Osteoblast (primary cell): ENCODE measurements around the gene AFG3L2. TPM values are rescaled to one million over a fixed set of nuclear protein-coding genes. Genes with fewer than 3 reads are reported as not detected.

Source experiments
- DNase-seq: peaks from one replicate; pipeline ENCODE4 v3.0.0; 2011; ENCODE audit warnings: low spot score, mixed read lengths; ENCODE audit not compliant: insufficient read length; ENCODE audit errors: missing footprints
- H2AFZ ChIP-seq: 2 replicates; pipeline ENCODE4 v1.6.0; 2011; ENCODE audit warnings: mild to moderate bottlenecking, low read length
- H3K27ac ChIP-seq: 2 replicates; pipeline ENCODE4 v1.5.1; 2011; ENCODE audit warnings: mild to moderate bottlenecking, low read depth, low read length, moderate library complexity
- H3K27me3 ChIP-seq: 2 replicates; pipeline ENCODE4 v1.6.0; 2012; ENCODE audit warnings: mild to moderate bottlenecking, control low read depth, inconsistent platforms, low read length, moderate library complexity; ENCODE audit not compliant: insufficient read depth
- H3K36me3 ChIP-seq: 2 replicates; pipeline ENCODE4 v1.5.1; 2011; ENCODE audit warnings: mild to moderate bottlenecking, low read length, control low read depth, moderate library complexity; ENCODE audit not compliant: insufficient read depth
- H3K4me1 ChIP-seq: 2 replicates; pipeline ENCODE4 v1.5.1; 2011; ENCODE audit warnings: mild to moderate bottlenecking, low read length, control low read depth, moderate library complexity; ENCODE audit not compliant: insufficient read depth
- H3K4me2 ChIP-seq: 2 replicates; pipeline ENCODE4 v1.6.0; 2011; ENCODE audit warnings: mild to moderate bottlenecking, low read length; ENCODE audit not compliant: insufficient read depth
- H3K4me3 ChIP-seq: fragments of 200-600 bp; sonication (generic); 3 replicates; pipeline ENCODE4 v1.5.1; 2012; ENCODE audit warnings: mild to moderate bottlenecking, low read length, inconsistent platforms; ENCODE audit not compliant: insufficient read depth
- H3K79me2 ChIP-seq: 2 replicates; pipeline ENCODE4 v1.6.0; 2012; ENCODE audit warnings: mild to moderate bottlenecking, low read length, control low read depth, inconsistent platforms; ENCODE audit not compliant: insufficient read depth
- H3K9me3 ChIP-seq: 2 replicates; pipeline ENCODE4 v1.5.1; 2011; ENCODE audit warnings: low read depth, low read length, control low read depth
- H4K20me1 ChIP-seq: 2 replicates; pipeline ENCODE4 v1.6.0; 2012; ENCODE audit warnings: mild to moderate bottlenecking, low read length, control low read depth; ENCODE audit not compliant: insufficient read depth
- CTCF ChIP-seq: IDR thresholded peaks from 2 replicates; pipeline ENCODE4 v1.5.1; 2011; ENCODE audit warnings: mild to moderate bottlenecking, low read depth, low read length, moderate library complexity; ENCODE audit errors: extremely low read depth
- total RNA-seq: library from RNA; depleted of rRNA; stranded (reverse); fragments of >200 nt; gene quantifications from 2 replicates; pipeline ENCODE4 v1.2.3, GENCODE V29; 2012

Gene AFG3L2
- total RNA-seq, 1 donor: 65.5 TPM

- no peak overlapping the region for H2AFZ ChIP-seq
- H3K27ac ChIP-seq: peak overlapping the region; percentile 51
- peaks cover 43% of the 10 kb centered on the region for H3K79me2 ChIP-seq
- no peak for DNase-seq
- no peaks in the 10 kb centered on the region for H3K9me3 ChIP-seq
- no peak overlapping the region for H3K4me3 ChIP-seq
- no peak overlapping the region for H3K4me2 ChIP-seq
- peaks cover 77% of the 10 kb centered on the region for H3K36me3 ChIP-seq
- H3K27me3 ChIP-seq: no peaks in the 10 kb centered on the region
- H4K20me1 ChIP-seq: peaks cover 51% of the 10 kb centered on the region
- no peak for TF ChIP-seq CTCF
- peaks cover 3% of the 10 kb centered on the region for H3K4me1 ChIP-seq
Measured at GRCh38 chr18:12326711-12327460, 50.1 kb downstream of the AFG3L2 start.

- Histone ChIP-seq H3K4me1 (peaks cover 6% of the 10 kb centered on the region), H3K36me3 (peaks cover 84% of the 10 kb centered on the region), H3K27ac (no peak overlapping the region), H3K27me3 (no peaks in the 10 kb centered on the region), H4K20me1 (peaks cover 57% of the 10 kb centered on the region), H3K9me3 (no peaks in the 10 kb centered on the region), H2AFZ (no peak overlapping the region), H3K79me2 (peaks cover 49% of the 10 kb centered on the region), H3K4me3 (no peak overlapping the region), H3K4me2 (no peak overlapping the region)
- DNase-seq: no peak
- TF ChIP-seq CTCF: no peak
Measured at GRCh38 chr18:12325726-12326245, 51.2 kb downstream of the AFG3L2 start.

GRCh38 chr18:12324991-12325725, 51.9 kb downstream of the AFG3L2 start:
- H3K27me3 ChIP-seq: no peaks in the 10 kb centered on the region
- no peak overlapping the region for H3K27ac ChIP-seq
- H3K36me3 ChIP-seq: peaks cover 87% of the 10 kb centered on the region
- DNase-seq: no peak
- H3K79me2 ChIP-seq: peaks cover 55% of the 10 kb centered on the region
- H3K4me1 ChIP-seq: peaks cover 6% of the 10 kb centered on the region
- no peak overlapping the region for H3K4me2 ChIP-seq
- no peak overlapping the region for H3K4me3 ChIP-seq
- H3K9me3 ChIP-seq: no peaks in the 10 kb centered on the region
- H4K20me1 ChIP-seq: peaks cover 63% of the 10 kb centered on the region
- TF ChIP-seq CTCF: no peak
- no peak overlapping the region for H2AFZ ChIP-seq

- DNase-seq: no peak
- Histone ChIP-seq H4K20me1 (peaks cover 58% of the 10 kb centered on the region), H3K4me1 (peaks cover 13% of the 10 kb centered on the region), H3K27me3 (no peaks in the 10 kb centered on the region), H3K9me3 (no peaks in the 10 kb centered on the region), H3K4me2 (no peak overlapping the region), H3K27ac (peak overlapping the region; percentile 30), H3K79me2 (peaks cover 81% of the 10 kb centered on the region), H2AFZ (no peak overlapping the region), H3K36me3 (peaks cover 87% of the 10 kb centered on the region), H3K4me3 (no peak overlapping the region)
- TF ChIP-seq CTCF: no peak
Measured at GRCh38 chr18:12321333-12321732, 55.7 kb downstream of the AFG3L2 start.
